DMS 273 (cell line): ENCODE data around the gene GALNT7.
"Not testable (repeated sequence)": the region's sequence is repeated elsewhere in the genome, so short reads cannot be mapped to it uniquely, and the experiment has no call there.

Source experiments
- DNase-seq: peaks from one replicate; lab custom pipeline; 2025; ENCODE audit not compliant: unreplicated experiment; lab: John Stamatoyannopoulos, UW

GALNT7 gene

GRCh38 chr4:173192375-173193162 is 24.0 kb downstream of the GALNT7 start:
- peak; percentile 17 for DNase-seq

- no peak for DNase-seq
Measured at GRCh38 chr4:173194157-173194556, 25.5 kb downstream of the GALNT7 start.

- DNase-seq: no peak
Measured at GRCh38 chr4:173195109-173195508, 26.5 kb downstream of the GALNT7 start.

GRCh38 chr4:173199553-173199952 is 30.9 kb downstream of the GALNT7 start:
- DNase-seq: no peak

GRCh38 chr4:173200103-173200884 is 31.7 kb downstream of the GALNT7 start:
- no peak for DNase-seq

GRCh38 chr4:173202395-173202794 is 33.8 kb downstream of the GALNT7 start:
- no peak for DNase-seq

- no peak for DNase-seq
Measured at GRCh38 chr4:173205656-173206055, 37.0 kb downstream of the GALNT7 start.

GRCh38 chr4:173208420-173208819 is 39.8 kb downstream of the GALNT7 start:
- DNase-seq: no peak

- no peak for DNase-seq
Measured at GRCh38 chr4:173211222-173211621, 42.6 kb downstream of the GALNT7 start.

- peak; percentile 29 for DNase-seq
Measured at GRCh38 chr4:173211838-173212237, 43.2 kb downstream of the GALNT7 start.

GRCh38 chr4:173212379-173212778 is 43.8 kb downstream of the GALNT7 start:
- DNase-seq: no peak

- DNase-seq: no peak
Measured at GRCh38 chr4:173213296-173213695, 44.7 kb downstream of the GALNT7 start.

- DNase-seq: peak; percentile 56
Measured at GRCh38 chr4:173214231-173214630, 45.6 kb downstream of the GALNT7 start.

- DNase-seq: peak; percentile 77
Measured at GRCh38 chr4:173214661-173215060, 46.0 kb downstream of the GALNT7 start.

- DNase-seq: no peak
Measured at GRCh38 chr4:173217075-173217474, 48.5 kb downstream of the GALNT7 start.

GRCh38 chr4:173217727-173218126 is 49.1 kb downstream of the GALNT7 start:
- DNase-seq: peak; percentile 62

GRCh38 chr4:173218411-173219125 is 50.0 kb downstream of the GALNT7 start:
- DNase-seq: peak; percentile 58

- DNase-seq: not testable (repeated sequence)
Measured at GRCh38 chr4:173219126-173219437, 50.5 kb downstream of the GALNT7 start.

- no peak for DNase-seq
Measured at GRCh38 chr4:173223743-173224142, 55.1 kb downstream of the GALNT7 start.

GRCh38 chr4:173226401-173226888 is 57.8 kb downstream of the GALNT7 start:
- DNase-seq: no peak

GRCh38 chr4:173227756-173228155 is 59.1 kb downstream of the GALNT7 start:
- no peak for DNase-seq

- DNase-seq: no peak
Measured at GRCh38 chr4:173230062-173230461, 61.5 kb downstream of the GALNT7 start.
